ENCODE measurements around the gene OLIG1. TPM values are rescaled to one million over a fixed set of nuclear protein-coding genes. Genes with fewer than 3 reads are reported as not detected.

The OLIG1 gene
- total and polyA plus RNA-seq, 10 donors, result 0.02 to 1.8 (median 0.58) TPM; not detected in 2

DNA sequence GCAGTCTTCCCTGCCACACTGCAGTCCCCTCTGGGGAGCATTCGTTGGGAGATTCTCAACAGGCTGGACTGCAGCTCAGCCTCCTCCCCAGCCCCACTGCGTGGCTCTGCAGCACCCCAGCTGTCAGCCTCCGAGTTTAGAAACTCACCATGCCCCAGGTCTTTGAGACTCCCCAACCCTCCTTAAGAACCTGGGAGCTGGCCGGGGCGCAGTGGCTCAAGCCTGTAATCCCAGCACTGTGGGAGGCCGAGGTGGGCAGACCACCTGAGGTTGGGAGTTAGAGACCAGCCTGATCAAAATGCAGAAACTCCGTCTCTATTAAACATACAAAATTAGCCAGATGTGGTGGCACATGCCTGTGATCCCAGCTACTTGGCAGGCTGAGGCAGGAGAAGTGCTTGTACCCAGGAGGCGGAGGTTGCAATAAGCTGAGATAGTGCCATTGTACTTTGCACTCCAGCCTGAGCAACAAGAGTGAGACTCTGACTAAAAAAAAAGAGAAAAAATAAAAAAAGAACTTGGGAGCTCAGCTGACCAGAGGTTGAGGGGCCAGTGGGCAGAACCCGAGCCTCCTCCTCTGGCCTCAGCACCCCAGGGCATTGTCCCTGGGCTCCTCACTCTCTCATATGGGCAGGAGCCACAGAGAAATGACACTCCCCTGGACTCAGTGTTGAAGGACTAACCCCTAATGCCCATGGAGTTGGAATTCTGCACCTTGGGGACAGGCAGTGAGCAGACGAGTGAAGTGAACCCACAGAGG lies 38.6 kb upstream of the OLIG1 start:
- no peak for DNase-seq
- intact Hi-C loops (cut with DNase I; ENCODE audit: low total_unique reads), result no loop called here
- H3K4me1 ChIP-seq, result peaks cover 6 to 52% (median 43%) of the 10 kb centered on the region in 6 donors
- TF ChIP-seq POLR2AphosphoS5 (IDR thresholded peaks at IDR 0.05) (no peak), POLR2A (IDR thresholded peaks at IDR 0.05) (no peak)
- TF ChIP-seq, protein P1, sequence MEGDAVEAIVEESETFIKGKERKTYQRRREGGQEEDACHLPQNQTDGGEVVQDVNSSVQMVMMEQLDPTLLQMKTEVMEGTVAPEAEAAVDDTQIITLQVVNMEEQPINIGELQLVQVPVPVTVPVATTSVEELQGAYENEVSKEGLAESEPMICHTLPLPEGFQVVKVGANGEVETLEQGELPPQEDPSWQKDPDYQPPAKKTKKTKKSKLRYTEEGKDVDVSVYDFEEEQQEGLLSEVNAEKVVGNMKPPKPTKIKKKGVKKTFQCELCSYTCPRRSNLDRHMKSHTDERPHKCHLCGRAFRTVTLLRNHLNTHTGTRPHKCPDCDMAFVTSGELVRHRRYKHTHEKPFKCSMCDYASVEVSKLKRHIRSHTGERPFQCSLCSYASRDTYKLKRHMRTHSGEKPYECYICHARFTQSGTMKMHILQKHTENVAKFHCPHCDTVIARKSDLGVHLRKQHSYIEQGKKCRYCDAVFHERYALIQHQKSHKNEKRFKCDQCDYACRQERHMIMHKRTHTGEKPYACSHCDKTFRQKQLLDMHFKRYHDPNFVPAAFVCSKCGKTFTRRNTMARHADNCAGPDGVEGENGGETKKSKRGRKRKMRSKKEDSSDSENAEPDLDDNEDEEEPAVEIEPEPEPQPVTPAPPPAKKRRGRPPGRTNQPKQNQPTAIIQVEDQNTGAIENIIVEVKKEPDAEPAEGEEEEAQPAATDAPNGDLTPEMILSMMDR (IDR thresholded peaks at IDR 0.05 in 8 of 11, conservative IDR thresholded peaks at IDR 0.05 in 3 of 11), result no peak
- H3K9me3 ChIP-seq, result no peaks in the 10 kb centered on the region
- H3K27me3 ChIP-seq (replicated peaks in 1 of 7), result peaks cover 10 to 92% (median 80%) of the 10 kb centered on the region in 7 donors
- no peak overlapping the region for H3K4me3 ChIP-seq
- WGBS, 5 donors, result 46 to 86% (median 65%) methylated on average over 7 to 10 of the region's 10 CpGs
- no peak overlapping the region for H3K27ac ChIP-seq
- no peaks in the 10 kb centered on the region for H3K36me3 ChIP-seq

DNA sequence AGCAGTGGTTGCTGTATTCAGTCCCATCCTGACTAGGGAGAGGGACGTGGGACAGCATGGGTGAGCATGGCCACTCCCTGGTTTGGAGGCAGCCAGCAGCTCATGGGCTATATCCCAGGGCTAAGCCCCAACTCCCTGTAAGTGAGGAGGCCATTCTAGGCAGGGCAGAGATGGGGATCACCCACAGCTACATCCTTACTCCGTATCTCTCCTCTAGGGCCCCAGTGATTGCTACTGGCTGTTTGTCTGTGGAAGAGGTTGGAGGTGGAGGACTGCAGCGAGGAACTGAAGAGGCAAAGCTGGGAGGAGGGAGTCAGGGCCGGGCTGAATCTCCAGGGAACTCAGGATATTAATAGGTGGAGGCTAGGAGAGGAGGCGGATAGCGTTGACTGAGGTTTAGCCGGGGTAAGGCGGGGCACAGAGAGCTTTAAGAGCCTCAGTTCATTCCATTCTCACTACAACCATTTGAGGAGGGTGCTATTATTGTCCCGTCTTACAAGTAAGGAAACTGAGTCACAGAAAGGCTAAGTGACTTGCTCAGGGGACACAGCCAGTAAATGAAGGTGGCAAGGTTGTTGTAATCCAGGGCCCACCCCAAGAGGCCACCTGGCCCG lies 37.4 kb upstream of the OLIG1 start:
- WGBS, 5 donors, result 42 to 64% (median 44%) methylated on average over 9 to 10 of the region's 10 CpGs
- Histone ChIP-seq H3K9me3 (no peaks in the 10 kb centered on the region), H3K27me3 (replicated peaks in 1 of 7) (peaks cover 5 to 89% (median 68%) of the 10 kb centered on the region in 7 donors), H3K36me3 (no peaks in the 10 kb centered on the region), H3K27ac (no peak overlapping the region), H3K4me1 (peaks cover 5 to 52% (median 38%) of the 10 kb centered on the region in 6 donors), H3K4me3 (no peak overlapping the region)
- no peak for DNase-seq
- intact Hi-C loops (cut with DNase I; ENCODE audit: low total_unique reads), result no loop called here
- TF ChIP-seq POLR2AphosphoS5 (IDR thresholded peaks at IDR 0.05) (no peak), POLR2A (IDR thresholded peaks at IDR 0.05) (no peak)
- TF ChIP-seq, protein P1 (IDR thresholded peaks at IDR 0.05 in 8 of 11, conservative IDR thresholded peaks at IDR 0.05 in 3 of 11), result no peak

DNA sequence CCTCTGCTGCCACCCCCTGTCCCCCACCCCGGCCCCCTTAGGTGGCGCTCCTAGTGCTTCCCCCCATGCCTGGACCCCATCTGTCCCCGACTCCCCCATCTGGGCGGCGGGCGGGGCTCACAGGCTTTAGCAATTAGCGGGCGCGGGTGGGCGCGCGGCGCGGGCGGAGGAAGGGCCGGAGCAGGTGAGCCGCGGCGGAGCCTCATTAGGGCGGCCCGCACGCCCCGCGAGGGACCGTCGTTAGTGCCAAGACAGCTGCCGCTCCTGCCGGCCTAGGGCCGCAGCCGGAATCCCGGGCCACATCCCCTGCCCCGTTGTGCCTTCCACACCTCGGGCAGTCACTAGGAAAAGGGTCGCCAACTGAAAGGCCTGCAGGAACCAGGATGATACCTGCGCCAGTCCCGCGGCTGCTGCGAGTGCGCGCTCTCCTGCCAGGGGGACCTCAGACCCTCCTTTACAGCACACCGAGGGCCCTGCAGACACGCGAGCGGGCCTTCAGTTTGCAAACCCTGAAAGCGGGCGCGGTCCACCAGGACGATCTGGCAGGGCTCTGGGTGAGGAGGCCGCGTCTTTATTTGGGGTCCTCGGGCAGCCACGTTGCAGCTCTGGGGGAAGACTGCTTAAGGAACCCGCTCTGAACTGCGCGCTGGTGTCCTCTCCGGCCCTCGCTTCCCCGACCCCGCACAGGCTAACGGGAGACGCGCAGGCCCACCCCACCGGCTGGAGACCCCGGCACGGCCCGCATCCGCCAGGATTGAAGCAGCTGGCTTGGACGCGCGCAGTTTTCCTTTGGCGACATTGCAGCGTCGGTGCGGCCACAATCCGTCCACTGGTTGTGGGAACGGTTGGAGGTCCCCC lies 36.6 kb upstream of the OLIG1 start:
- Histone ChIP-seq H3K27ac (no peak overlapping the region), H3K4me1 (peaks cover 5 to 45% (median 30%) of the 10 kb centered on the region in 6 donors), H3K36me3 (no peaks in the 10 kb centered on the region), H3K4me3 (no peak overlapping the region), H3K9me3 (no peaks in the 10 kb centered on the region), H3K27me3 (replicated peaks in 1 of 7) (peaks cover 5 to 85% (median 60%) of the 10 kb centered on the region in 7 donors)
- no peak for DNase-seq
- WGBS, 5 donors, result 25 to 58% (median 48%) methylated on average over 22 to 76 of the region's 76 CpGs
- intact Hi-C loops (cut with DNase I; ENCODE audit: low total_unique reads), result no loop called here
- TF ChIP-seq, protein P1 (IDR thresholded peaks at IDR 0.05 in 8 of 11, conservative IDR thresholded peaks at IDR 0.05 in 3 of 11), result no peak
- TF ChIP-seq POLR2A (IDR thresholded peaks at IDR 0.05) (no peak), POLR2AphosphoS5 (IDR thresholded peaks at IDR 0.05) (no peak)

Data from spleen (tissue), 11 donors.